Measurements from ENCODE around the gene UPF1.
"Not testable (repeated sequence)": the region's sequence is repeated elsewhere in the genome, so short reads cannot be mapped to it uniquely, and the experiment has no call there.

Gene UPF1

GRCh38 chr19:18802354-18802753 is 29.4 kb upstream of the UPF1 start:
- H3K27me3 ChIP-seq (ENCODE audit: control insufficient read depth, insufficient read depth, low read length) = peaks cover 40% of the 10 kb centered on the region
- no peaks in the 10 kb centered on the region for H3K4me1 ChIP-seq (ENCODE audit: control insufficient read depth, insufficient read depth, low read length)
- no peak overlapping the region for H3K9ac ChIP-seq (ENCODE audit: low read depth, low read length)
- H3K36me3 ChIP-seq (ENCODE audit: insufficient read depth, low read length) = no peaks in the 10 kb centered on the region
- H3K4me2 ChIP-seq (ENCODE audit: low read length) = no peak overlapping the region
- H3K4me3 ChIP-seq (ENCODE audit: low read length) = no peak overlapping the region
- no peaks in the 10 kb centered on the region for H3K9me3 ChIP-seq (replicated peaks; ENCODE audit: low read length)

- Histone ChIP-seq H3K4me2 (ENCODE audit: low read length) (no peak overlapping the region), H3K27me3 (ENCODE audit: control insufficient read depth, insufficient read depth, low read length) (peaks cover 34% of the 10 kb centered on the region), H3K9me3 (replicated peaks; ENCODE audit: low read length) (no peaks in the 10 kb centered on the region)
These were observed 28.1 kb upstream of the UPF1 start for GRCh38 chr19:18803550-18804138.

GRCh38 chr19:18804139-18804601 is 27.6 kb upstream of the UPF1 start:
- no peak overlapping the region for H3K4me3 ChIP-seq (ENCODE audit: low read length)
- no peaks in the 10 kb centered on the region for H3K9me3 ChIP-seq (replicated peaks; ENCODE audit: low read length)
- peaks cover 30% of the 10 kb centered on the region for H3K27me3 ChIP-seq (ENCODE audit: control insufficient read depth, insufficient read depth, low read length)
- peaks cover 2% of the 10 kb centered on the region for H3K4me1 ChIP-seq (ENCODE audit: control insufficient read depth, insufficient read depth, low read length)
- H3K36me3 ChIP-seq (ENCODE audit: insufficient read depth, low read length) = no peaks in the 10 kb centered on the region
- H3K9ac ChIP-seq (ENCODE audit: low read depth, low read length) = no peak overlapping the region
- H3K4me2 ChIP-seq (ENCODE audit: low read length) = no peak overlapping the region

More at GRCh38 chr19:18803550-18804138, 28.1 kb upstream of the UPF1 start:
- H3K4me3 ChIP-seq (ENCODE audit: low read length) = no peak overlapping the region
- H3K4me1 ChIP-seq (ENCODE audit: control insufficient read depth, insufficient read depth, low read length) = no peaks in the 10 kb centered on the region
- no peak overlapping the region for H3K9ac ChIP-seq (ENCODE audit: low read depth, low read length)
- no peaks in the 10 kb centered on the region for H3K36me3 ChIP-seq (ENCODE audit: insufficient read depth, low read length)

GRCh38 chr19:18804643-18805042 is 27.1 kb upstream of the UPF1 start:
- Histone ChIP-seq H3K27me3 (ENCODE audit: control insufficient read depth, insufficient read depth, low read length) (peaks cover 26% of the 10 kb centered on the region), H3K36me3 (ENCODE audit: insufficient read depth, low read length) (no peaks in the 10 kb centered on the region), H3K4me3 (ENCODE audit: low read length) (no peak overlapping the region), H3K9me3 (replicated peaks; ENCODE audit: low read length) (no peaks in the 10 kb centered on the region), H3K4me1 (ENCODE audit: control insufficient read depth, insufficient read depth, low read length) (peaks cover 6% of the 10 kb centered on the region), H3K9ac (ENCODE audit: low read depth, low read length) (no peak overlapping the region), H3K4me2 (ENCODE audit: low read length) (no peak overlapping the region)

GRCh38 chr19:18807861-18808331 is 23.9 kb upstream of the UPF1 start:
- Histone ChIP-seq H3K27me3 (ENCODE audit: control insufficient read depth, insufficient read depth, low read length) (no peaks in the 10 kb centered on the region), H3K4me2 (ENCODE audit: low read length) (no peak overlapping the region), H3K36me3 (ENCODE audit: insufficient read depth, low read length) (no peaks in the 10 kb centered on the region), H3K9me3 (replicated peaks; ENCODE audit: low read length) (no peaks in the 10 kb centered on the region), H3K4me3 (ENCODE audit: low read length) (no peak overlapping the region), H3K4me1 (ENCODE audit: control insufficient read depth, insufficient read depth, low read length) (peaks cover 8% of the 10 kb centered on the region), H3K9ac (ENCODE audit: low read depth, low read length) (no peak overlapping the region)

- Histone ChIP-seq H3K4me3 (ENCODE audit: low read length) (no peak overlapping the region), H3K9ac (ENCODE audit: low read depth, low read length) (no peak overlapping the region)
These were observed 22.4 kb upstream of the UPF1 start for GRCh38 chr19:18809149-18809868.

GRCh38 chr19:18811638-18812037 is 20.1 kb upstream of the UPF1 start:
- H3K27me3 ChIP-seq (ENCODE audit: control insufficient read depth, insufficient read depth, low read length) = not testable (repeated sequence)

More at GRCh38 chr19:18809149-18809868, 22.4 kb upstream of the UPF1 start:
- peaks cover 8% of the 10 kb centered on the region for H3K4me1 ChIP-seq (ENCODE audit: control insufficient read depth, insufficient read depth, low read length)
- H3K36me3 ChIP-seq (ENCODE audit: insufficient read depth, low read length) = no peaks in the 10 kb centered on the region
- H3K4me2 ChIP-seq (ENCODE audit: low read length) = peak overlapping the region; percentile 48
- H3K9me3 ChIP-seq (replicated peaks; ENCODE audit: low read length) = no peaks in the 10 kb centered on the region
- H3K27me3 ChIP-seq (ENCODE audit: control insufficient read depth, insufficient read depth, low read length) = peaks cover 7% of the 10 kb centered on the region

GRCh38 chr19:18814063-18814462 is 17.7 kb upstream of the UPF1 start:
- no peaks in the 10 kb centered on the region for H3K9me3 ChIP-seq (replicated peaks; ENCODE audit: low read length)
- no peaks in the 10 kb centered on the region for H3K36me3 ChIP-seq (ENCODE audit: insufficient read depth, low read length)
- peaks cover 9% of the 10 kb centered on the region for H3K27me3 ChIP-seq (ENCODE audit: control insufficient read depth, insufficient read depth, low read length)
- H3K4me3 ChIP-seq (ENCODE audit: low read length) = no peak overlapping the region
- H3K9ac ChIP-seq (ENCODE audit: low read depth, low read length) = no peak overlapping the region
- peaks cover 7% of the 10 kb centered on the region for H3K4me1 ChIP-seq (ENCODE audit: control insufficient read depth, insufficient read depth, low read length)
- no peak overlapping the region for H3K4me2 ChIP-seq (ENCODE audit: low read length)

More at GRCh38 chr19:18811638-18812037, 20.1 kb upstream of the UPF1 start:
- H3K9me3 ChIP-seq (replicated peaks; ENCODE audit: low read length); H3K9ac ChIP-seq (ENCODE audit: low read depth, low read length); H3K4me1 ChIP-seq (ENCODE audit: control insufficient read depth, insufficient read depth, low read length); H3K4me2 ChIP-seq (ENCODE audit: low read length); H3K4me3 ChIP-seq (ENCODE audit: low read length); H3K36me3 ChIP-seq (ENCODE audit: insufficient read depth, low read length): not testable (repeated sequence)

- Histone ChIP-seq H3K4me2 (ENCODE audit: low read length) (no peak overlapping the region), H3K27me3 (ENCODE audit: control insufficient read depth, insufficient read depth, low read length) (peaks cover 9% of the 10 kb centered on the region), H3K4me1 (ENCODE audit: control insufficient read depth, insufficient read depth, low read length) (no peaks in the 10 kb centered on the region), H3K36me3 (ENCODE audit: insufficient read depth, low read length) (no peaks in the 10 kb centered on the region), H3K9ac (ENCODE audit: low read depth, low read length) (no peak overlapping the region), H3K9me3 (replicated peaks; ENCODE audit: low read length) (no peaks in the 10 kb centered on the region), H3K4me3 (ENCODE audit: low read length) (no peak overlapping the region)
These were observed 16.1 kb upstream of the UPF1 start for GRCh38 chr19:18815673-18816072.

- H3K36me3 ChIP-seq (ENCODE audit: insufficient read depth, low read length); H3K27me3 ChIP-seq (ENCODE audit: control insufficient read depth, insufficient read depth, low read length); H3K4me2 ChIP-seq (ENCODE audit: low read length); H3K4me3 ChIP-seq (ENCODE audit: low read length); H3K4me1 ChIP-seq (ENCODE audit: control insufficient read depth, insufficient read depth, low read length); H3K9ac ChIP-seq (ENCODE audit: low read depth, low read length); H3K9me3 ChIP-seq (replicated peaks; ENCODE audit: low read length): not testable (repeated sequence)
These were observed 15.1 kb upstream of the UPF1 start for GRCh38 chr19:18816645-18817044.

GRCh38 chr19:18817574-18817973 is 14.2 kb upstream of the UPF1 start:
- Histone ChIP-seq H3K9me3 (replicated peaks; ENCODE audit: low read length) (no peaks in the 10 kb centered on the region), H3K9ac (ENCODE audit: low read depth, low read length) (no peak overlapping the region), H3K36me3 (ENCODE audit: insufficient read depth, low read length) (no peaks in the 10 kb centered on the region), H3K4me3 (ENCODE audit: low read length) (no peak overlapping the region), H3K4me2 (ENCODE audit: low read length) (no peak overlapping the region), H3K27me3 (ENCODE audit: control insufficient read depth, insufficient read depth, low read length) (peaks cover 13% of the 10 kb centered on the region), H3K4me1 (ENCODE audit: control insufficient read depth, insufficient read depth, low read length) (no peaks in the 10 kb centered on the region)

GRCh38 chr19:18828786-18829185 is 3.0 kb upstream of the UPF1 start:
- Histone ChIP-seq H3K4me2 (ENCODE audit: low read length) (no peak overlapping the region), H3K36me3 (ENCODE audit: insufficient read depth, low read length) (peaks cover 3% of the 10 kb centered on the region), H3K9me3 (replicated peaks; ENCODE audit: low read length) (peaks cover 6% of the 10 kb centered on the region), H3K27me3 (ENCODE audit: control insufficient read depth, insufficient read depth, low read length) (no peaks in the 10 kb centered on the region), H3K9ac (ENCODE audit: low read depth, low read length) (no peak overlapping the region), H3K4me1 (ENCODE audit: control insufficient read depth, insufficient read depth, low read length) (peaks cover 3% of the 10 kb centered on the region), H3K4me3 (ENCODE audit: low read length) (no peak overlapping the region)
